22Rv1 (cell line): ENCODE measurements around the gene ABCB8.

Experiments
- ZFX ChIP-seq: fragments of 450-650 bp; IDR thresholded peaks from 2 replicates; pipeline ENCODE4 v1.6.1; 2017; ENCODE audit warnings: antibody characterized with exemption, borderline replicate concordance
- TF ChIP-seq, protein P1 (sequence below): fragments of 450-650 bp; IDR thresholded peaks from 2 replicates; pipeline ENCODE4 v1.5.1; 2017; ENCODE audit warnings: mild to moderate bottlenecking

DNA sequence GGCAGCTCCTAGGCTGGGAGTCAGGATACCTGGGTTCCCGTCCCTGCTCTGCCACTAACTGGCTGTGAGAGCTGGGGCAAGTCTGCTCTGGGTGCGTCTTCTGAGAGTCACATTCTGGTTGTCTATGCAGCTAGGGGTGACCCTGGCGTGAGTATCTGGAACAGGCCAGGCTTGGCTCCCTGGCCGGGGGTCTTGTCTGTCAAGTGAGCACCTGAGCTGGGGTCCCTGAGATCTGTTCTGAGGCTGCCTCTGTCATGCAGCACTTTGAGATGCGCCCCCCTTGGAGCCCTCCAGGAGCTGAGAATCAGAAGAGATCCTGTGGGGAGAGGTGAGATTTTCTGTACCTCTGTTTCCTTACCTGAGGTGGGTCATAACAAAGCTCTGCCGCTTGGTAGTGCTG lies 65.5 kb downstream of the ABCB8 start:
- TF ChIP-seq, protein P1, sequence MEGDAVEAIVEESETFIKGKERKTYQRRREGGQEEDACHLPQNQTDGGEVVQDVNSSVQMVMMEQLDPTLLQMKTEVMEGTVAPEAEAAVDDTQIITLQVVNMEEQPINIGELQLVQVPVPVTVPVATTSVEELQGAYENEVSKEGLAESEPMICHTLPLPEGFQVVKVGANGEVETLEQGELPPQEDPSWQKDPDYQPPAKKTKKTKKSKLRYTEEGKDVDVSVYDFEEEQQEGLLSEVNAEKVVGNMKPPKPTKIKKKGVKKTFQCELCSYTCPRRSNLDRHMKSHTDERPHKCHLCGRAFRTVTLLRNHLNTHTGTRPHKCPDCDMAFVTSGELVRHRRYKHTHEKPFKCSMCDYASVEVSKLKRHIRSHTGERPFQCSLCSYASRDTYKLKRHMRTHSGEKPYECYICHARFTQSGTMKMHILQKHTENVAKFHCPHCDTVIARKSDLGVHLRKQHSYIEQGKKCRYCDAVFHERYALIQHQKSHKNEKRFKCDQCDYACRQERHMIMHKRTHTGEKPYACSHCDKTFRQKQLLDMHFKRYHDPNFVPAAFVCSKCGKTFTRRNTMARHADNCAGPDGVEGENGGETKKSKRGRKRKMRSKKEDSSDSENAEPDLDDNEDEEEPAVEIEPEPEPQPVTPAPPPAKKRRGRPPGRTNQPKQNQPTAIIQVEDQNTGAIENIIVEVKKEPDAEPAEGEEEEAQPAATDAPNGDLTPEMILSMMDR: no peak
- no peak for TF ChIP-seq ZFX
